Smooth muscle cell (in vitro differentiated cells): ENCODE results near the gene ALDH3A1. TPM values are rescaled to one million over a fixed set of nuclear protein-coding genes. Genes with fewer than 3 reads are reported as not detected.
"Not testable (repeated sequence)": the region's sequence is repeated elsewhere in the genome, so short reads cannot be mapped to it uniquely, and the experiment has no call there.

Experiments
- DNase-seq: peaks from one replicate; lab custom pipeline; 2025; ENCODE audit not compliant: unreplicated experiment; lab: John Stamatoyannopoulos, UW
- H2AFZ ChIP-seq: fragments of 200-600 bp; sonication (generic); 2 replicates; pipeline ENCODE4 v1.6.0; 2016; ENCODE audit warnings: antibody characterized with exemption, low read depth, mild to moderate bottlenecking
- H3F3A ChIP-seq: fragments of 200-600 bp; sonication (generic); 2 replicates; pipeline ENCODE4 v1.6.0; 2017; ENCODE audit warnings: antibody characterized with exemption, low read depth
- H3K27ac ChIP-seq: fragments of 200-600 bp; sonication (generic); 2 replicates; pipeline ENCODE4 v1.5.1; 2016; ENCODE audit warnings: low read depth, mild to moderate bottlenecking
- H3K27me3 ChIP-seq: fragments of 200-600 bp; sonication (generic); 2 replicates; pipeline ENCODE4 v1.6.1; 2016; ENCODE audit warnings: low read depth, mild to moderate bottlenecking
- H3K36me3 ChIP-seq: fragments of 200-600 bp; sonication (generic); 2 replicates; pipeline ENCODE4 v1.5.1; 2016; ENCODE audit warnings: low read depth
- H3K4me1 ChIP-seq: fragments of 200-600 bp; sonication (generic); 2 replicates; pipeline ENCODE4 v1.5.1; 2016; ENCODE audit warnings: low read depth
- H3K4me2 ChIP-seq: fragments of 200-600 bp; sonication (generic); 2 replicates; pipeline ENCODE4 v1.6.0; 2016; ENCODE audit warnings: mild to moderate bottlenecking
- H3K4me3 ChIP-seq: fragments of 200-600 bp; sonication (generic); 2 replicates; pipeline ENCODE4 v1.5.1; 2016; ENCODE audit warnings: mild to moderate bottlenecking
- H3K79me2 ChIP-seq: fragments of 200-600 bp; sonication (generic); 2 replicates; pipeline ENCODE4 v1.6.0; 2016; ENCODE audit warnings: low read depth, mild to moderate bottlenecking
- H3K9ac ChIP-seq: fragments of 200-600 bp; sonication (generic); 2 replicates; pipeline ENCODE4 v1.6.0; 2016; ENCODE audit warnings: low read depth
- H3K9me3 ChIP-seq: fragments of 200-600 bp; sonication (generic); replicated peaks from 2 replicates; pipeline ENCODE4 v1.5.1; 2016; ENCODE audit warnings: low read depth
- H4K20me1 ChIP-seq: fragments of 200-600 bp; sonication (generic); 2 replicates; pipeline ENCODE4 v1.6.0; 2016; ENCODE audit warnings: low read depth
- WGBS: methylation state at CpG from one replicate; pipeline ENCODE4 v1.1.7; 2016; ENCODE audit warnings: low lambda C conversion rate; 5-methylcytosine and 5-hydroxymethylcytosine counted together
- polyA plus RNA-seq: library from polyadenylated mRNA; unstranded; fragments of >200 nt; fragmentation: Nextera tagmentation; extraction: Ambion mirVana; gene quantifications from 2 replicates; pipeline ENCODE4 v1.2.1, GENCODE V29; 2016
- total RNA-seq: library from RNA; depleted of rRNA; stranded (reverse); fragments of >200 nt; gene quantifications from 2 replicates; pipeline ENCODE4 v1.2.3, GENCODE V29; 2014
- TF ChIP-seq, protein P1 (sequence below): fragments of 200-600 bp; sonication (generic); IDR thresholded peaks from 2 replicates; pipeline ENCODE4 v1.5.1; 2017; ENCODE audit warnings: borderline replicate concordance, mild to moderate bottlenecking, antibody characterized with exemption; ENCODE audit not compliant: insufficient read depth, poor library complexity, severe bottlenecking

Gene ALDH3A1
- total and polyA plus RNA-seq, 2 experiments from 2014 or later, result 0.18 TPM; not detected in 1

- no peak overlapping the region for H3K4me3 ChIP-seq
- peak; percentile 38 for DNase-seq
- H3K36me3 ChIP-seq, result no peaks in the 10 kb centered on the region
- H3K27ac ChIP-seq, result no peak overlapping the region
- H2AFZ ChIP-seq, result no peak overlapping the region
- no peaks in the 10 kb centered on the region for H3K9me3 ChIP-seq
- H4K20me1 ChIP-seq, result no peaks in the 10 kb centered on the region
- 21% methylated on average over 12 of the region's 12 CpGs for WGBS
- H3K9ac ChIP-seq, result no peak overlapping the region
- TF ChIP-seq, protein P1, sequence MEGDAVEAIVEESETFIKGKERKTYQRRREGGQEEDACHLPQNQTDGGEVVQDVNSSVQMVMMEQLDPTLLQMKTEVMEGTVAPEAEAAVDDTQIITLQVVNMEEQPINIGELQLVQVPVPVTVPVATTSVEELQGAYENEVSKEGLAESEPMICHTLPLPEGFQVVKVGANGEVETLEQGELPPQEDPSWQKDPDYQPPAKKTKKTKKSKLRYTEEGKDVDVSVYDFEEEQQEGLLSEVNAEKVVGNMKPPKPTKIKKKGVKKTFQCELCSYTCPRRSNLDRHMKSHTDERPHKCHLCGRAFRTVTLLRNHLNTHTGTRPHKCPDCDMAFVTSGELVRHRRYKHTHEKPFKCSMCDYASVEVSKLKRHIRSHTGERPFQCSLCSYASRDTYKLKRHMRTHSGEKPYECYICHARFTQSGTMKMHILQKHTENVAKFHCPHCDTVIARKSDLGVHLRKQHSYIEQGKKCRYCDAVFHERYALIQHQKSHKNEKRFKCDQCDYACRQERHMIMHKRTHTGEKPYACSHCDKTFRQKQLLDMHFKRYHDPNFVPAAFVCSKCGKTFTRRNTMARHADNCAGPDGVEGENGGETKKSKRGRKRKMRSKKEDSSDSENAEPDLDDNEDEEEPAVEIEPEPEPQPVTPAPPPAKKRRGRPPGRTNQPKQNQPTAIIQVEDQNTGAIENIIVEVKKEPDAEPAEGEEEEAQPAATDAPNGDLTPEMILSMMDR, result peak; percentile 98
- H3K4me1 ChIP-seq, result no peaks in the 10 kb centered on the region
- no peak overlapping the region for H3K4me2 ChIP-seq
- no peaks in the 10 kb centered on the region for H3K27me3 ChIP-seq
- no peaks in the 10 kb centered on the region for H3K79me2 ChIP-seq
- H3F3A ChIP-seq, result peaks cover 4% of the 10 kb centered on the region
Observed at GRCh38 chr17:19766421-19767270, 18.5 kb upstream of the ALDH3A1 start.

DNA sequence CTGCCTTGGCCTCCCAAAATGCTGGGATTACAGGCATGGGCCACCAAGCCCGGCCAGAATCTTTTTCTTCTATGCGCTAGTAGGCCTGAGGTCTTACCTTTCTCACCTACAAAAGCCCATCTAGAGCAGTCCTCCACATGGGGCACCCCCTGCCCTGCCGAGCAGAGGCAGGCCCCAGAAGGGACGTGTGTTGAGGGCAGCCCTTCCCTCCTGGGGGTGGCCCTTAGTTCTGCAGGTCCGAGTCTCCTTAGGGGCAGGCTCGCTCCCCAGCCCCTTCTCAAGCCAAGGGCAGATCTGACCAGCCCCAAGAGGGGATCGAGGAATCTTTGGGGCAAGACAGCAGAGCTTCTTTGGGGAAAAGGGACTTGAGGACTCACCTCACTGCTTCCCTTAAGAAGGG, 17.9 kb upstream of the ALDH3A1 start:
- no peak overlapping the region for H3K4me3 ChIP-seq
- no peaks in the 10 kb centered on the region for H3K27me3 ChIP-seq
- H3K9ac ChIP-seq, result no peak overlapping the region
- TF ChIP-seq, protein P1, result no peak
- H3K36me3 ChIP-seq, result no peaks in the 10 kb centered on the region
- H3K79me2 ChIP-seq, result no peaks in the 10 kb centered on the region
- no peaks in the 10 kb centered on the region for H3K4me1 ChIP-seq
- no peaks in the 10 kb centered on the region for H3K9me3 ChIP-seq
- H4K20me1 ChIP-seq, result no peaks in the 10 kb centered on the region
- no peak overlapping the region for H3K4me2 ChIP-seq
- no peak for DNase-seq
- peaks cover 4% of the 10 kb centered on the region for H3F3A ChIP-seq
- WGBS, result 84% methylated on average over 7 of the region's 7 CpGs
- H2AFZ ChIP-seq, result no peak overlapping the region
- H3K27ac ChIP-seq, result no peak overlapping the region

GRCh38 chr17:19763991-19764390, 15.9 kb upstream of the ALDH3A1 start:
- H3K4me2 ChIP-seq, H3K79me2 ChIP-seq, H3F3A ChIP-seq, H3K36me3 ChIP-seq, H4K20me1 ChIP-seq, DNase-seq, H3K4me1 ChIP-seq, H3K9me3 ChIP-seq, H3K27ac ChIP-seq, H3K4me3 ChIP-seq, H3K27me3 ChIP-seq, H3K9ac ChIP-seq, H2AFZ ChIP-seq: not testable (repeated sequence)
- 93% methylated on average over 6 of the region's 6 CpGs for WGBS

DNA sequence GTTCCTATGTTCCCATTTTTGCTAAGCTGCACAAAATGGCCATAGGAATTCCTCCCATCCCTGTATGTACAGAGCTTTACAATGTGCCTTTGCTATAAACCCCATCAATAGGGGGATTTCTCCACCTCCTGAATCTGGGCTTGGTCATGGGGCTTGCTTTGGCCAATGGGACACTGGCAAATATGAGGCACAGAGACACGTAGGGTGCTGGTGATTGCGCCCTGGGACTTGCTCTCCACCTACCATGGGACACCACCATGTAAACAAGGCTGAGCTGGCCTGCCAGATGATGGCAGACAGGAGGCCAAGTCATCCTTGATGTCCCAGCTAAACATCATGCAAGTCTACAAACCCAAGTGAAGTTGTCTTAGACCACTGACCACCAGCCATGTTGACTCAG, 15.3 kb upstream of the ALDH3A1 start:
- Histone ChIP-seq H3K4me2 (no peak overlapping the region), H2AFZ (no peak overlapping the region), H4K20me1 (no peaks in the 10 kb centered on the region), H3K9ac (no peak overlapping the region), H3K27me3 (no peaks in the 10 kb centered on the region), H3K36me3 (no peaks in the 10 kb centered on the region), H3K4me3 (no peak overlapping the region), H3F3A (no peaks in the 10 kb centered on the region), H3K79me2 (no peaks in the 10 kb centered on the region), H3K27ac (no peak overlapping the region), H3K4me1 (no peaks in the 10 kb centered on the region), H3K9me3 (no peaks in the 10 kb centered on the region)
- TF ChIP-seq, protein P1, result no peak
- DNase-seq, result no peak
- WGBS, result 95% methylated on average over 2 of the region's 2 CpGs
